NCI-H2081 (cell line): ENCODE results near the gene HSF2.

Experiments used
- DNase-seq, 2 experiments: peaks; one replicate each; lab custom pipeline; 2025; lab: John Stamatoyannopoulos, UW

Gene HSF2, protein sequence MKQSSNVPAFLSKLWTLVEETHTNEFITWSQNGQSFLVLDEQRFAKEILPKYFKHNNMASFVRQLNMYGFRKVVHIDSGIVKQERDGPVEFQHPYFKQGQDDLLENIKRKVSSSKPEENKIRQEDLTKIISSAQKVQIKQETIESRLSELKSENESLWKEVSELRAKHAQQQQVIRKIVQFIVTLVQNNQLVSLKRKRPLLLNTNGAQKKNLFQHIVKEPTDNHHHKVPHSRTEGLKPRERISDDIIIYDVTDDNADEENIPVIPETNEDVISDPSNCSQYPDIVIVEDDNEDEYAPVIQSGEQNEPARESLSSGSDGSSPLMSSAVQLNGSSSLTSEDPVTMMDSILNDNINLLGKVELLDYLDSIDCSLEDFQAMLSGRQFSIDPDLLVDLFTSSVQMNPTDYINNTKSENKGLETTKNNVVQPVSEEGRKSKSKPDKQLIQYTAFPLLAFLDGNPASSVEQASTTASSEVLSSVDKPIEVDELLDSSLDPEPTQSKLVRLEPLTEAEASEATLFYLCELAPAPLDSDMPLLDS

DNA sequence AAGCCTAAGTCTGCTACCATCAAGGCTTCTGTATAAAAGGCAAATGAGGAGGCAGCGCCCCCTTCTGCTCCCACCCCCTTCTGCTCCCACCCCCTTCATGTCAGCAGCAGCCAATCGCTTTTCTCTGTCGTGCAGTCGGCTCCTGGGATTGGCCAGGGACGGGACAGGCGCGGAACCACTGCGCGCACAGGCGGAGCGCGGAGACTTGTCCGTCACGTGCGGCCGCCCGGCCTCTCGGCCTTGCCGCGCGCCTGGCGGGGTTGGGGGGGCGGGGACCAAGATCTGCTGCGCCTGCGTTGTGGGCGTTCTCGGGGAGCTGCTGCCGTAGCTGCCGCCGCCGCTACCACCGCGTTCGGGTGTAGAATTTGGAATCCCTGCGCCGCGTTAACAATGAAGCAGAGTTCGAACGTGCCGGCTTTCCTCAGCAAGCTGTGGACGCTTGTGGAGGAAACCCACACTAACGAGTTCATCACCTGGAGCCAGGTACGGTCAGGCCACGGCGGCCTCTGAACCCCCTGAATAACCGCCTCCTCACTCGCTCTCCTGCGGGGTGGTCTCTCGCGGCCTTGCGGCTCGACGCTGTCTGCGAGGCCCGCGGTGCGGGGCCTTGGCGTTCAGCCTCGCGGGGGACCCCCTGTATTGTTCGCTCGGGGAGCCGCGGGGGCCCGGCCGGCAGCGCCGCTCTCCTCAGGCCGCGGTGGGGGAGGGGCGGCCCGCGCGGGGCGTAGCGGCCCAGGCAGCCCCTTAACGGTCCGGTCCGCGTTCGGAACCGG lies at the start of gene HSF2:
TSS of gene HSF2 (plus strand) at position 305 of the 773 bp plus-strand sequence. CDS start at position 391, 86 bp downstream.
- DNase-seq = peak; percentile 93 to 96

DNA sequence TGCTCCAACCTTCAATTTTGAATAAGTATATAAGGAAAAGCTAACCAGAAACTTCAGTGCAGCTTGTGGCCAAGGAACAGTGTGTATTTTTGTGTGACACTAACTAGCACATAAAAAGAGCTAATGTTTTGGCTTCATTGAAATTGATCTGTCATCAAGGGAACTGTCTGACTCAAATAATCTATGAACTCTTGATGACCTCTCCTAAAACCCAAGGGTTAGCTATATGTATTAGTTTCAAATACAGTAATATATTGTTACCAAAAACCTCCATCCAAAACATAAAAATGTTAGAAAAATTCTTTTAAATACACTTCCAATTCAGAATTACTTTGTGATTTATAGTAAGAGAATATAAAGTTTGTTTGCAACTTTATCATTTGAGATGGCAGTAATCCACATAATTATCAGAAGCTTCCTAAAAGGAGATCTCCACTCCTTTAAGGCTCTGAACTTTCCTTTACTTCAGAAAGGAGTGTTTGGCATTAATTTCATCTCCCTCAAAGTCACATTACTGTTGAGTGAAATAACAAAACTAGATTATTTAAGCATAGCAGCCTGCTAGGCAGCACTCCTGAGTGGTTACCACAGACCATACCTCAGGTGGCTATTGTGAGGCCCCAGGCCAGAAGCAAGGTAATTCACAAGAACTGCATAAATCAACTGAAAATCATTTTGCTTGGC lies 46.3 kb upstream of the HSF2 start:
- no peak for DNase-seq

DNA sequence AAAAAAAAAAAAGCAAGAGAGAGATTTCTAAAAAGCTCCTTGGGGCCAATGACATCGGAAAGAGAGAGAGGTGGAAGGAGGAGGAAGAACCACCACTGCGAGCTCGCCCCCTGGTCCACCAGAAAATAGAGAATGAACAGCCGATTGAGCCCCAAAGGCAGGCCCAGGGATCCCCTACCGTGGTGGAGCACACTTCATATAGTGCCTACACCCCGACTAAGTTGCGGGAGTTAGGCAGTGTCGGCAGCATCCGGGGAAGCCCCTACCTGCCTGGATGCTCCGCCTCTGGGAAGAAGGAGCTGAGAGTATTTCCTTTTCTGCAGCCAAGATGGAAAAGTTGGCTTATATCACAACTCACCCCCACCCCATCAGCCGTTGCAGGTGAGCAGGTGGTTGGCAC lies 38.6 kb upstream of the HSF2 start:
- DNase-seq = no peak

DNA sequence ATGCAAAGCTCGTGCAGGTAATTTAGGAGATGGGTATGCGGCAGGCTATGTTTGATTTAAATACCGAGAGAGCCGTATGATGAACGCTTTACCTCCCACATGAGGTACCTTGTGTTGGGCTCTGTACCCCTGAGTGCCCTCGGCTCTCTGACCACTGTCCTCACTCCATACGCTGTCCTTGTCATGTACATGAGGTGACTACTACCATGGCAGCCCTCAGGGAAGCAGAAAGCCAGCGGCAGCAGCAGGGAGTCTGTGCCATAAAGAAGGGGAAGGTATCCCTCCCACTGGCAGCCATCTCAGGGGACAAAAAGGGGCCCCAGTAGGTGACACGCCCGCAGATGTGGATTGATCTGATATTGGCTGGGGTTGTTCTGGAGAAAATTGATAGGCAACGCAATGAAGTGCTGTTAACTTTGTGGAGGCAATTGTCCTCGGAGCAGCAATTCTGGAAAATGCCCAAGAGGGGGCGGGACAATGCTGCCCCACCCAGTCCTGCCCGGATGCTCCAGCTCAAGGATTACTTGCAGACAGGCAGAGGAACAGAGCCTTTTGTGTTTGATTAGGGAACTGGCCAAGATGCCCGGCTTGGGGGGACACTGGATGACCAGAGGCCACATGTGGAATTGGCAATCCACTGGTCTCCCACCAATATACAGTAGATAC lies 38.0 kb upstream of the HSF2 start:
- DNase-seq = no peak

DNA sequence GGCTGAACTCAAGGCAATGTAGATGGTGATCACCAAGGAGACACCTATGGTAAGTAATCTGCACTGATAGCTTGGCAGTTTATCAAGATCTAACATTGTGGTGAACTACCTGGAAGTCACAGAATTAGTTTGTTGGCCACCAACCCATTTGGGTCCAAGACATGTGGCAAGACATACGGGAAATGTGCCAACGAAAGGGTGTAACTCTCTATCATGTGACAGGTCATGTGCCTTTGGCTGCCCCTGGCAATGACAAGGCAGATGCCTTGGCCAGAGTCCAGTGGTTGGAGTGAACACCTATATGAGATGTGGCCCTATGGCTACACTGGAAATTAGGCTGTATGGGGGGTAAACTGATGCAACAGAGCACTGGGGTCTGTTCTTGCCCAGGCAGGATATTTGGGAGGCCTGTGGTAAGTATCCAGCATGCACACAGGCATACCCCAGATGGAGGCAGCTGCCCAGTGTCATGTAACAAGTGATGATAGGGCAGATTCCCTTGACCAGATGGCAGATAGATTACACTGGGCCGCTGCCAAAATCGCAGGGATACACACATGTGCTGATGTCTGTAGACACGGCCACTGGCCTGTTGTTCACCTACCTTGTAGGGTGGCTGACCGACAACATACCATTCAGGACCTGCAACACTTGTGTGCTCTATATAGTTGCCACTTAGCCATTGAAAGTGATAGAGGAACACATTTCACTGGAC lies 35.5 kb upstream of the HSF2 start:
- DNase-seq = no peak

DNA sequence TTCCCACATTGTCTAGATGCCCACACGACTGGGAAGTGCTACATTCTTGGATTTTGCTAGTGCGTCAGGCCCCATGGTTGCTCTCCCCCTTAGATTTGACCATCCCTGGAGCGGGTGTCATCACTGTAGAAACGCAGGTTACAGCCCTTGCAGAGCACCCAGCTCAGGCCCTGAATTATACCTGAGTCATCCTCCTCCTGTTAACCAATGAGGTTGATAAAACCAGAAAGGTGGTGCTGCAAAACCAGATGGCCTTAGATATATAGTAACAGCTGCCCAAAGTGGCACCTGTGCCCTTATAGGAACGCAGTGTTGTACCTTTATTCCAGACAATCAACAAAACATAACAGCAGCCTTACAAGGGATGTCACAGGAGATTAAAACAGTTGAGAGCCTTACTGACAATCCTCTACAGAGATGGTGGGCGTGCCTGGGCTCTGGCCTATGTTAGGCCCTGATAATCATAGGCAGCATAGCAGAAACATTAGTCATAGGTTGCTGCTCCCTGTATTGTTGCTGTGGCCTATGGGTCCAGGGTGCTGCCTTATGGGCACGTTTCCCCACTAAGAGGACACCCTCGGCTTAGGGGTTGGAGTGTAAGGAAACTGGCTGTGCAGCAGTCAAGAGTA lies 33.6 kb upstream of the HSF2 start:
- DNase-seq = no peak

DNA sequence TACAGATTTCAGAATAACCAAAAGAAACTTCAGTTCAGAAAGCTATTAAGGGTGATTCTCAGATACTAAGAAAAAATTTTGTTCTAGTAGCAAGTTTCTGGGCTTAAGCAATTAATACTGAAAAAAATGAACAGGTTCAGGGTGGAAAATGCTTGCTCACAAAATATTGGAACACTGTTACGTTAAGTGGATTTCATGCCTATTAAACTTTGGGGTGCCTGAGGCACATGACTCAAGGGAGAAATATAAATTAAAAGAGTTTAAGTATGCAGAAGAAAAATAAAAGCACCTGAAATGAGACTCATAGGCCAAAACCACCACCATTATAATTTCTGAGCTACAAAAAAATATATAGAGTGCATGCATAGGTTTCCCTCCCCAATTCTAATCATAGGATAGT lies 32.3 kb upstream of the HSF2 start:
- DNase-seq = no peak

DNA sequence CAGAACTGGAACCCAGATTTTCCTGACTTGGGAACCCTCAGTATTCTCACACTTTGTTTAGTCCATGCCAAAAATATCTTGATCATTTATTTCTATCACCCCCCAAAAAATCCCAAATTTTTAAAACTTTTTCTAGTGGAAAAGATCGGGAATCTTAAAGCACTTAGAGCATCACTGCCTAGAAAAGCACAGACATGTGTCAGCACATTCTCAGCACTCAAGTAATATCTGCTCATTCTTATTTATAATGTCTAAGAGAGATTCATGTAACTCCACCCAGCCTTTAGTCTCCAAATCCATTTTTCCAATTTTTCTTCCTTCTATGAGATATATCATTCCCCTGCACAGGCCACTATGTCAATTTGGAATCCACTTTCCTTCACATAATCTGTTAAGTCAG lies 29.9 kb upstream of the HSF2 start:
- no peak for DNase-seq

DNA sequence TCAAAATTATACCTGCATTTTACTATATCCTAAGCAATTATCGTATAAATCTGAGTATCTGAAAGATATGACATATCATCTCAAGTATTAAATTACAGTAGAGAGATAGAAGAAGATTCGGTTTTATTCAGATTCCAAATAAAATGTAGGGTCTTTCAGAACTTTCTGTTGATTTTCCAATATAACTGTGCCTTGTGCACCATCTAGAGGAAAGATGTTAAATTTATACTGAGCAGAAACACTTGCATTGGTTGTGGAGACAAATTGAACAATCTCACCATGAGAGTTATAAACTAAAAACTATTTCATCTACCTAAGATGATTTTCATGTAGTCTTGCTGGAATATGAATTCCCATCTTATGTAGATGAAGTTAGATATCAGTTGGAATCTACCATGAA lies 26.8 kb upstream of the HSF2 start:
- DNase-seq = peak in 1 of 2 experiments; percentile 19

DNA sequence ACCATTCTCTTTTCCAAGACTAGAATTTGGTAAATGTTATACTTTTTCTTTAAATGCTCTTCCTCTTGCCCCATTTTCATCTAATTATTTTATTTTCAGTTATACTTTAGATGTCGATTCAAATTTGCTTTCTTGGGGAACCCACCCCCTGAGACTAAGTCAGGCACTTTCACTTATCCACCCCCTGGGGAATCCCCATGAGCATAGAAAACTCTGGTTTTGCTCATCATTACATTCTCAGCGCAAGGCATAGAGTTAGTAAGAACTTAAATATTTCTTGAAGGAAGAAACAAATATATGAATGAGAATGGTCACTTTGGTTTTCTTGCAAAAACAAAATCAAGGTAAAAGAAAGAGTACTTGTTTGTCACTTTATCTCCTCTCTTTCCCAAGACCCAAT lies 25.1 kb upstream of the HSF2 start:
- no peak for DNase-seq

DNA sequence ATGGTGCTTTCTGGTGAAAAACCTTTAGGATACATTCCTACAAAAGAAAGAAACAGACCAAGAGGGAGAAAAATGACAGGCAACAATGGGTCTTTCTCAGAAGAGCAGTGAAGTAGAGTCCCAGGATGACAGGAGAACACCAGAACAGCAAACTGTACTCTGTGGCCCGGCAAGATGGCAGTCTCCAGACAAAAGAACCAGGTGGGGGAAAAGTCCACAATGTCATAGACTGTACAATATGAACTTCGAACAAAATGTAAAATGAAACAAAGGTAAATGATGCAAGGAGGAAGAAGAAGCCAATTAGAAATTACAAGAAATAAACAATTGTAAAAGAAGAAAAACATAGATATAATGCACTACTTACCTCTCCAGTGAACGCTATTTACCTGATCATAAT lies 23.2 kb upstream of the HSF2 start:
- DNase-seq = no peak

DNA sequence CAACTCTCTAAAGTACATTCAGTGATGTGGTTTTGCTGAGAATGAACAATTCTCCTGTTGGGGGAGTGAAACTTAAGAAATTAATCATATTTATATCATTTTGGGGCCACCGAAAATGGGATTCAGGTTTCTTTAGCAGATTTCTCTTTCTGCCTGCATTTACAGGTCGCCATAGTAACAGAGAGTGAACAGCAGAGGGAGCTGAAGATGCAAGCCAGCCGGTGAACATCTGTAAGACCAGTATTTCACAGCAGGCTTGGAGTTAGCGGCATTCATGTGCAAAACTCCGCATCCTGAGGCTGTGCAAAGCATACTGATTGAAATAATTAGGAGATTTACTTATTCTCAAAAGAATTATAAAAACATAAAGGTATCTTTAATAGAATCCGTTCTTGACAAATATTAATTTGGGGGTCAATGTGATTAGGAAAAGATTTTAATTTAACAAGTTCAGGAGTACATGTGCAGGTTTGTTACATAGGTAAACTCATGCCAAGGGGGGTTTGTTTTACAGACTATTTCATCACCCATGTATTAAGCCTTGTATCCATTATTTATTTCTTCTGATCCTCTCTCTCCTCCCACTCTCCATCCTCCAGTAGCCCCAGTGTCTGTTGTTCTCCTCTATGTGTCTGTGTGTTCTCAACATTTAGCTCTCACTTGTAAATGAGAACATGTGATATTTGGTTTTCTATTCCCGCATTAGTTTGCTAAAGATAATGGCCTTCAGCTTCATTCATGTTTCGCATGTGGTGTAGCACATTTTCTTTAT lies 17.8 kb upstream of the HSF2 start:
- peak; percentile 36 to 59 for DNase-seq

DNA sequence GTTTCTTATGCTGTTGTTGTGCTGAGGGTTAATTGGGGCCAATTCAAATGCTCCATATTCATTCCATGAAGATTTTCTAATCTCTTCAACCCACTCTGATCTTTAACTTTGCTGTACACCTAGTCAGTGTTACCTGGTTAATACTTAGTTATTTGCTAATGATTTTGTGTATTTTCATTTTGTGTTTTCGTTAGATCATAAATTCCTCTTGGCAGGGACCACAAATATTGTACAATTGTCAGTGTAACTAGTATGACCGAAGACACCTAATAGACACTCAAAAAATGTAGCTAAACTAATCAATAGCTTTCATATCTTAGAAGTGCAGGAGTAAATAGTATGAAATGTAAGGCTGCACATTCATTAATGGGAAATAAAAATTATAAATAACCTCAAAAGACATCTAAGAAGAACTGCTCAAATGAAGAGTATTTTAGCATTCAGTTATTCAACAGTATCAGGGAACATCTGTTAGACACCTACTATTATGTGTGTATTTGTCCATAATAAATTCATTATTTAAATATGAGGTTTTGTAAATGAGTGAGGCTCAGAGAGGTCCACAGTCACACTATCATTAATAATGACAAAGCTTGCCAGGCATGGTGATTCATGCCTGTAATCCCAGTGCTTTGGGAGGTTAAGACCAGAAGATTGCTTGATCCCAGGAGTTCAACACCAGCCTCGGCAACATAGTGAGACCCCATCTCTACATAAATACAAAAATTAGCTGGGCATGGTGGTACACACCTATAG lies 13.4 kb upstream of the HSF2 start:
- no peak for DNase-seq

DNA sequence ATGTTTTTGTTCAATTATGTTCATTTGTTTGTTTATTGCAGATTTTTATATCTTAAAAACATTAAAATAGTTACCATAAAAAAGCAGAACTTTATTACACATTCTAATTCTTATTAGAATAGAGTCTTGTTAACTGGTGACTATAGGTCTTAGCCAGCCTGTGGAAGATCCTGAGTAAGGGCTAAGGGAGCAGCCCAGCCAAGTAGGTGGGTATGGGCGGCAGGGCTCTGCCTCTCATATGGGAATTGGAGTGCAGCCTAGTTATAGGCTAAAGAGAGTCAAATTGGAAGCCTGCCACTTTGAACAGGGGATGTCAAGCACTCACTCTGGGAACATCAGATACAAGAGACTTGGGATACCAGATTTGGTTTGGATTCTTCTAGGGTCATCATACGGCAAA lies 10.5 kb upstream of the HSF2 start:
- peak; percentile 19 to 62 for DNase-seq

DNA sequence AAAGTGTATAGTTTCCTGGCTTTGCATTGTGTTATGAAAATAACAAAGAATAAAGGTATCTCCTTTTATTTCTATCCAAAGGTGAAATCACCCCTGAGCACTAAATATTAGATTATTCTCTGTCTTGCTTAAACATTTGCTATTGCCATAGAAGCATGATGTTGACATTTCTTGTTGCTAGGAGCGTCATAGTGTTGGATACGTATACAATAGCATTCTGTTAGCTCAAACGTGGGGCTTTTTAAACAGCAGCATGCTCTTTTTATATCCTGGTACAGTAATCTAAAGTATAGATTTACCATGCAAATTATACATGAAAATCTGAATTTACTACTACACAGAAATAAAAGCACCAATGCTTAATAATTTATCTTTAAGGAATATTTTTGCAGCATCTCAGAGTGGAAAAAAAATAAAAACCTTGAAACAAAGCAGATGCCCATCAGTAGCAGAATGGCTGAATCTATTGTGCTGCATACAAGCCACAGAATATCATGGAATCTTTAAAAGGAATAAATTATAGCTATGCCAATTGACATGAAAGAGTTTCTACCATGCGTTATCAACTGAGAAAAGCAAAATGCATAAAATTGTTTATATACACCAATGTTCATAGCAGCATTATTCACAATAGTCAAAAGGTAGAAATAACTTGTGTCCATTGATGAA lies 9.6 kb upstream of the HSF2 start:
- DNase-seq = peak; percentile 46 to 79

DNA sequence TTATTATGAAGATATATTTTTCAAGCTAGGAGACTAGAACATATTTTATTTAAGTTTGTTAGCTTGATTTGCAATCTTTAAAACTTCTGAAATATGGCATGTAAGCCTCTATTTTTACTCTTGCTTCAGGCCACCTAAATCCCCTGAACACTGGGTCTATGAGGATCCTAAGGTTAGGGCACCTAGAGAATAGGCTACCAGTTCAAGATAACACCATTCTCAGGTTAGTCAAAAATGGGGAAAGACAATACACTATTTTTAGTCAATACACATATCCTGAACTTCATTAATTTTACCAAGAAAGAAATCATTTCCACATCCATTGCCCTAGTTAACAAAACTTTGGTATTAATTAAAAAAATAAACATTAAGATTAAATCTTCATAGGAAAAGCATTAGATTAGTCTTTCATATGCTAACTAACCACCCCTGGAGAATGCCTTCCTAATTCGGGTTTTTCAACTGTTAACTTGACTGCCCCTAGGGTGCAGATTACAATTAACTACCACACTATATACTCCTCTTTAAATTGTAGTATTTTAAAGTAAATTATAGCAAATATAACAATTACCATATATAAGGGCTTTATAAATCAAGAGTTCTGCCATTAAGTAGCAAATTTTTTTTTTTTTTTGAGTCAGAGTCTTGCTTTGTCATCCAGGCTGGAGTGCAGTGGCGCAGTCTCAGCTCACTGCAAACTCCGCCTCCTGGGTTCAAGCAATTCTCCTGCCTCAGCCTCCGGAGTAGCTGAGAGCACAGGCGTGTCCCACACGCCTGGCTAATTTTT lies 6.7 kb upstream of the HSF2 start:
- DNase-seq = no peak

DNA sequence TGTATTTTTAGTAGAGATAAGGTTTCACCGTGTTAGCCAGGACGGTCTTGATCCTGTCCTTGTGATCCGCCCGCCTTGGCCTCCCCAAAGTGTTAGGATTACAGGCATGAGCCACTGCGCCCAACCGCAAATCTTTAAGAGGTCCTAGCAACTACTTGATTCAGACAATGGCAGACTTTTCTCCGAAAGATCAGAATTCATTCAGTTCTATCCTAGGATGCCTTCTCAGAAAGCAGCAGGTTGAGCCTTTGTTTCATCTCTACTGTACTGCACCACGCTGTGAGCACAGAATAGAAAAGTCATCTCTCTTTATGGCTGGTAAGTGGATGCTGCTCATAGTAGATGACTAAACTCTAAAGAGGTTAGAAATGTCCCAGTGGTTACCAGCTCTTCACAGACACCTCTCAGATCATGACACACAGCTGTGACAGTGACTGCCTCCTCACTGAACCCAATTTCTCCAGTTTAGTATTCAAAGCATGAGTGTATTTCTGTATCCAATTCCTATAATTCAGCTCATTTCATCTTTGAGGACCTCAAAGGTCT lies 6.0 kb upstream of the HSF2 start:
- DNase-seq = no peak

DNA sequence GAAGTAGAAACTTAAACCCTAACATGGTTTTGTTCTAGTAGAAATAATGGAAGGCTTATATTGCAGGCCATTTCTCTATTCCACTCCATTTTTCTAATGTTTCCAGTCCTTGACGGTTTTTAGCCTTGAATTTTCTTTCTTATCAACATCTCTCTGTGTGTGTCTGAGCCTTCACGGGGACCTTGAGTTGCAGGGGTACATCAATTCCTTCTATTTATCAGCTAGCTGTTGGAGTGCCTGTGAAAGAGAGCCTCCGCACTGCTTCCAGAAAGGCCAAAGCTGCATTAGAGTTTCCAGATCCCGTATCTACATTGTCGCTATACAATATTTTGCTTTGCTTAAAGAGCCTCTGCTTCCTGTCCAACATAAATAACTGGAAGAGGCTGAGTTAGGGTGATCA lies 5.4 kb upstream of the HSF2 start:
- no peak for DNase-seq
